Non-pigmented ciliary epithelial cell (primary cell): ENCODE measurements around the gene ETV3.
"Not testable (repeated sequence)": the region's sequence is repeated elsewhere in the genome, so short reads cannot be mapped to it uniquely, and the experiment has no call there.

ENCODE experiments used
- DNase-seq: peaks from one replicate; pipeline ENCODE4 v3.0.0-alpha.2; 2010; ENCODE audit warnings: low read depth

Gene ETV3

DNA sequence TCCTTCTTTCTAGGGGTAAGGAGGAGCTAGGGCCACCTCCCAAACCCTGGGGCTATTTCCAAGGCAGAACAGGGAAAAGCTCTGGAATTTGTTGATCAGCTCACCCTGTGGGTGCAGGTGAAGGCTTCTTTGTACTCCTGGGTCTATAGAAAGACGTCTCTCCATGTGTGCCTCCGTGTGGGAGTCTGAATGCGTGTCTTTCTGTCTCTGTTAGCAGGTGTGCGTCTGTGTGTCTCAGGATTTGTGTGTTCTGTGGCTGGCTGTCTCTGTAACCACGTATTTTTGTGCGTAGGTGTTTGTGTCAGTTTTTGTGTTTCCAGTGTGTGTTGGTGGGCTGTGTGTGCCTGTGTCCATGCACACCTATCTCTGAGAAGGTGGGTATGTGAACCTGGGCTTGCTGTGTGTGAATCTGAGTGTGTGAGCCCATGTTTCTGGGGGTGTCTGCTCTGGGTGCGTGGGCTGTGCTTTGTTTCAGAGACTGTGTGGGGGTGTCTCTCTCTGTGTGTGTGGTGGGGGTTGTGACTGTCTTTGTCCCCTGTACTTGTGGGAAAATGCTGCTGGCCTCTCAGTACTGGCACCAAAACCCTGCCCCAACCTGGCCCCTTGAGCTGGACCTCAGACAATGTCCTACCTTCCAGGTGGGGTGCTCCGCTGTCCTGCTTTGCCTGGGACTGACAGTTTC lies 25.9 kb downstream of the ETV3 start:
- no peak for DNase-seq

DNA sequence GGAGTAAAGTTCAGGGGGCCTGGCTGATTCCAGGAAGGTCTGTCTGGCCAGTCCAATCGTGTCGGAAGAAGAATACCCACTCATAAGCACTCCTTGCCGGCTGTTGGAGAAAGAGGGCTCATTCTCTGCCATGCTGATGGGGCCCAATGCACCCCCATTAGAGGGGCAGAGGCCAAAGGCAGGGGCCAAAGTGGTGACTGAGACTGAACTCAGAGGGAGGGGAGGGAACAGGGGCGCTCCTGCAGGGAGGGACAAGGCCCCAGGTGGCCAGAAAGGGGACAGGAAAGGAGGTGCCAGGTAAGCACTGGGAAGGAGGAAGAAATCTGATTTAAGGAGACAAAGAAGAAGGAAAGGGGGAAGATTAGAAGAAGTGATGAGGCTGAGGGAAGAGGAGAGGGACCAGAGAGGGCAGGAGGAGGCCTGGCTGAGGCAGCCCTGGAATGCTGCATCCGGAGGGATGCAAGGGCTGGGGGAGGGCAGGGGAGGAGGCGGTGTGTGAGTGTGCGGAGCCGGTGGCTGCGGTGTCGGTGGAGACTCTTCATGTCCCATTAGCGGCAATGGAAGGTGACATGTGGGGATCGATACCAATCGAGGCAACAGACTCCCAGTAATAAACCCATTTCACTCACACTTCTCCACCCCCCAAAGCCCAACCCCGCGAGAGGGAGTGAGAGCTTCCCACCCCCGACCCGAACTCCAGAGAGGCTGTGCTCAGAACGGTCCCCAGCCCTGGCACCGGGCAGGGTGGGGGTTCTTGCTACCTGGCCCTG lies 26.6 kb downstream of the ETV3 start:
- DNase-seq, result no peak

DNA sequence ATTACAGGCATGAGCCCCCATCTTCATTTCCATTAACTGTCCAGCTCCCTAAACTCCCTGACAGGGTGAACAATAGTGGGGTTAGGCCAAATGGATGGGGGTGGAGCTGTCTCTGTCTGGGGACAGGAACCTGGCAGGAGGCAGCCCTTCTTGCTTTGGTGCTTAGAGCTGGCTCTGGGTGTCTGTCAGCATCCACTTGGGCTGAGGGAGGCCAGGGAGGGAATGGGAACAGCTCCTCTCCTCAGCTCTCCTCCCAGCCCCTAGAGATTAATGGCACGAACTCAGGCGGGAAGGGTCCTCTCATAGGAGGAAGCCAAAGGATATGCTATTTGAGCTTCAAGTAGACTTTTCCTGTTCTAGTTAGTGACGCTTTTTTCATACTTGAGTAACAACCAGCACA lies 27.5 kb downstream of the ETV3 start:
- DNase-seq, result no peak

DNA sequence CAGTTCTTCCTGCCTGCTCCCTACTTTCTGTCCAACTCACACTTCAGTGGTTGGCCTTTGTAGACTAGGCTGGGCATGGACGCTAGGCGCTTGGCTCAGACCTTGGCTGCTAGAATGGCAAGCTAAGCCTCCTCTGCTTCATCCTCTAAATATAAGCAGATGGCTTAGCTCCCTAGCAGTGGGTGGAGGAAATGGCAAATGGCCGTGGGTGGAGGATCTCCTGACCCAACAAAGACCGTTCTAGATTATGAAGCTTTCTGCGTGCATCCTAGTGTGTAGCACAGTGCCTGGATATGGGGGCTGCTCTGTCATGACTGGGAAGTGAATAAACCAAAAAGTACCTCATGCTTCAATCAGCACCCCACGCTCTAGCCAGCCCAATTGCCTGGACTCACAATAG lies 28.2 kb downstream of the ETV3 start:
- DNase-seq, result no peak

DNA sequence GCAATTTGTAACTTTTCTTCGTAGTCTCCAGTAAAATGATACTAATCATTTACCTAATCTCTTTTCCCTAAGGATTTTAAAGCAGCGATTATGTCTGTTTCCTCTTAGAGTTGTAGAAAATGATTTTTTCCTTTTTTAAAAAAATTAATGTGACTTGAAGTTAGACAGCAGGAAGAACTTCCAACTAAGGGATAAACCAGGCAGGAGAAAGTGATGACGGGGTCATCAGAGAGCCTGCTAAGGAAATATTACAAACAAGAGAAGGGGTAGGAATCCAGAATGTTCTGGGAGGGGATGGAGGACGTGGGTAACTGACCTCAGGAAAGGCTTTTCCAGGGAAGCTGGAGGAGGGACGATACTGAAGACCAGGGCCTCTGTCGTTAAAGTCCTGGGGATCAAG lies 29.7 kb downstream of the ETV3 start:
- no peak for DNase-seq

DNA sequence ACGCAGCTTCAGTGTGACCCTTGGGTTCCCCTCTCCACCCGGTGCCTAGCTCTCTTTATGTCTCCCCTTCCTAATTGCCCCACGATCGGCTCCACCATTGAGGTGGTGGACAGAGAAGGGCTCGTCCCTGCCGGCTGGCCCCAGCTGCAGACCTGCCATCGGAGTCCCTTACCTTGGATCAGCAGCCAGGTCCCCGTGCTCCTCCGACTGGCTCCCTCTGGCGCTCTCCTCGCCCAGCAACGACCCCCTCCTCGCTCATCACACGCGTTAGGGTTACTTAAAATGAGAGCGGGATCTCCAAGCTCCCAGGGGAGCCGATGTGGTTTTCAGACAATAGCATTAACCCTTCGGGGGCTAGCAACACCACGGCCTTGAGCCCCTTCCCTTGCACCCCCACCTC lies 30.5 kb downstream of the ETV3 start:
- no peak for DNase-seq

DNA sequence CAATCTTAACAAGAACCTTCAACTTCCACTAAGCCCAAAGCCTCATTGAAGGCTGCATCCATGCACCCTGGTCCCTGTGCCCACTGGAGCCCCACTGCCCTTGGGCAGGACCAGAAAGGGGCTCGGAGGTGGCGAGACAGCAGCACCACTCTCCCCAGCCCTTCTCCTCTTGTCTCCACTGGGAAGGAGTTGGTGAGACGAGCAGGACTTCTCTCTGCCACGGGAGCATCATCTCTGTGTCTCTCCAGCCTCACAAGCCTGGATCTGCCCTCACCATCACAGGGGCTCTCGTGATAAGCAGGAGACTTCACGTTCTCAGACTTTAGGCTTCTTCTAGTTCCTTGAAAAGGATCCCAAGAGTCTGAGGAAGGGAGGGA lies 31.4 kb downstream of the ETV3 start:
- no peak for DNase-seq

DNA sequence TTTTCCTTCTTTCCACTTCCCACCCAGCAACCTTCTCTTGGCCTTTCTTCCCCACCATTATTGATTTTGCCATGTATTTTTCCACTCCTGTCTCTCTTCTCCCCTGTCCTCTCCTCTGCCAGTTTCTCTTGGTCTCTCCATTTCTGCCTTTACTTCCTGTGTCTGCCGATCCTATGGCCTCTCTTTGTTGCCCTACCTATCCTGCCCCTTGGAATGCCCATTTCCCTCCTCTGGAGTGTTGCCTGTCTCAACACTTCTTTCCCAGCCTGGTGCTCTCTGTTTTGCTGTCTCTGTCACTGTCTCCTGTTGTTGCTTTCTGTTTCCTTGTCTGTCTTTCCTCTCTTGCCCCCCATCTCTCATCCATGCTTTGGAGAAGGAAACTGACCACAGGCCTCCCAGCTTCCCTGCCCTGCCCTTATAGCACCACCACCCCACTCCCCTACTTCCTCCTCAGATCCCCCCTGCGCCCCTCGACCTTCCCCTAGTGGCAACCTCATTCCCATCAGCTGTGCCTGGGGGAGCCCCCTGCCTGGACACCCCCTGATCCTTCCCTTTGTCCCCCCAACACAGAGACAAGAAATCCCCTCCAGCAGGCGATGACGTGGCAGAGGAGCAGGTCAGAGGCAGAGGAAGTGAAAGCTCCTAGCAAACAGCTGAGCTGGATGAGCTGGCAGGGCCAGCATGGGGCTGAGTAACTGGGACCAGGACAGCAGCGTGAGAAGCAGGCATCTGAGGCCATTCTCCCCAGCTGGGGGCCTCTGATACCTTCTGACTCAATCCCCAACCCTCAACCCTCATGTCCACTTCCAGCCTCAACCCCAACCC lies 32.0 kb downstream of the ETV3 start:
- peak; percentile 62 for DNase-seq

DNA sequence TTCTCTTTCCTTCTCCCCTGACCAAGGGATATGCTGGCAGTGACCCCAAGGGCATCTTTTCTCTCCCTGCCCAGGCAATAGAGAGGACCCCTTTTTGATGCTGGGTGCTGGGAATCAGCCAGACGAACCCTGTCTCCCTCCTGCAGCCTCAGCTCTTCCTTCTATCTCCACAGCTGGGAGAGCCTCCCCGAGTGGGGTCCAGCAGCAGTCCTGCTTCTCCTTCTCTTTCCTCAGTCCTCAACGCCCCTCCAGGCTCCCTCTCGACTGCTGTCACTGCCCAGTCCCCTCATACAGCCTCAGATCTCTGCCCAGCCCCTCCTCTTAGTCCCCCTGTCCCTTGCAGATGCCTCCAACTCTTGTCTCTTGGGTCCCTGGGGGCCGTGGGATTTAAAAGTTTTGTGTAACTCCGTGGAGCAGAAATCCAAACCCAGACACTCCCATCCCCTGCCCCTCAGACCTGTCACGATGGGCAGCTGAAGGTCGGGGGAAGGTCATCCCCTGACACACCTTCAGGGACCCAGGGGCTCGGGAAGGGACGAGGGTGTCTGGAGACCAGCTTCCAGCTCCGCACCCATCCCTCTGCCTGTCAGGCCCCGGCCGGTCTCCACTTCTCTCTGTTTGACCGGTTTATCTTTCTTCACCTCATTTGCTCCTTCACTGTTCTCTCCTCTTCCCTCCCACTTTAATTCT lies 32.8 kb downstream of the ETV3 start:
- no peak for DNase-seq

DNA sequence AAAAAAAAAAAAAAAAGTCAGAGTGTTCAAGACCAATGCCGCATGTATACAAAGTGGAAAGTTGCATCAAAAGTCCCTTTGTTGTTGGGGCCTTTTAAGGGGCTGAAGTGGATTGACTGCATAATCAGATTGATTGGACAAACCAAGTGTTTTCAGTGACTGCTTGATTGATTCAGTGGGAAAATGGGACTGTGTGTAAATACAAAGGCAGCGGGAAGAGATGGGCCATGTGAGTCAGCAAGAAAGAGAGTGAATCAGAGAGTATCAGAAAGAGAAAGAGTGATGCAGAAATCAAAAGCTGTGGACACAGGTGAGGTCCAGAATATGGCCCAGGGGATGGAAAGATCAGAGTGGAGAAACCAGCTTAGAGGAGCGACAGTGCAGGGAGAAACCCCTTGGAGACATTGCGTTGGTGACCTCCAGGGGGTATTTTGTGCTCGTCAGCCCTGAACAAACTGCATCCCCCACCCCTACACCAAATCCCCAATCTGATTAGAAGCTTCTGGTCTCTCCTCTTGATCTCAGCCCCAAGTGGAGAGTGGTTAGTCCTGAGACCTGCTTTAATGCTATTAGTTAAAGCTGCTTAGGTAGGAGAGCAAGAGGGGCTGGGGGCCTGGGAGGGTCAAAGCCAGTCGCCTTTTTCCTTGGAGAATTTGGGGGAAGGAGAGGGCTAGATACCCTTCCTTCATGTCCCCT lies 33.4 kb downstream of the ETV3 start:
- DNase-seq, result no peak

DNA sequence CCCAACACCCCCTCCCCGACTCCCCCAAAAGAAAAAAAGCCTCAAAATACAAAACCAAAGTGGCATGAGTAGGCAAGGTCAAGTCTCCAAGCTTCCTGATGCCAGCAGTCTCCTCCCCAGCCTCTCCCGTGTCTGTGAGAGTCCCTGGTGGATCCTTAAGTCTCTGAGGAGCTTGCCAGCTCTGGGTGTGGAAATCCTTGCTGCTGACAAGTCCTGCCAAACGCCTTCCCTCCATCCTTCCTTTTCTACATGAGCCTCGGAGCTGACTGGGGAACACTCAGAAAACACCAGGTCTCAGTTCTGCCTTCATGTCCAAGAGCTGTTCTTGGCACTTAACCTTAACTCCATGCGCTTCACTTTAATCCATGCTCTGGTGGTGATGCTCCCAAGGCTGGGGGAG lies 34.9 kb downstream of the ETV3 start:
- DNase-seq, result no peak

DNA sequence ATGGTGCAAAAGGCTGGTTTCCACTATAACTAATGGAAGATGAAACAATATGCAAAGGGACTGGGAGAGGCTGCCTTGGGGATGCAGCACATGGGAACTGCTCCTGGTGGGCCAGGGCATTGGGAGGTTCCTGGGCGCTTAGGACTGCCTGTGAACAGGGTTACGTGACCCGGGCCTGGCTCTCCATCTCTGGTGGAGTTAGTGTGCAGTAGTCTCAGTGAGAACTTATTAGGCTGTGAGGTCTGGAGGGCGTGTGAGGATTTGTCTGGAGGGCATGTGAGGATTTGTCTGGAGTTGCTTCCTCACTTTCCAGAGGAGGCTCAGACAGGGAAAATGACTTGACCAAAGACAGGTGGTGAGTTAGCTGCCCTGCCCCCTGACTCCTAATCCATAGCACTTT lies 37.0 kb downstream of the ETV3 start:
- no peak for DNase-seq

DNA sequence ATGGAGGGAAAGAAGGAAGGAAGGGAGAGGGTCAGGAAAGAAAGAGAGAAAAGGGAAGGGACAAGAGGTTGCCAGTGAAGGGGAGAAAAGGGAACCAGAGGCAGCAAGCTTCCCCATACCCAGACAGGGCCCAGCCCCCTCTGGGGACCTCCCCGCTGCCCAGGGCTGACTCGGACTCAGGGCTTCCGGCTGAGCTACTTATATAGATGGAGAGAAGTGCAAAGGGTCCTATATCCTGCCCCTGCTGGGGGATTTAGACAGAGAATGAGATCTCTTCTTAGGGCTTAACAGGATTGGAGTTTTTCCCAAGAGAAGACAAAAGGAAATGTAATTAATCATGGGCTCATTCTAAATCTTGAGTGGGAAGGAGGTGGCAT lies 38.6 kb downstream of the ETV3 start, which contains the start of gene ETV3L:
Gene ETV3L, minus strand, starts transcription at position 176 of the 377 bp plus-strand sequence. CDS start 285 bp downstream, outside the sequence.
- DNase-seq, result no peak

DNA sequence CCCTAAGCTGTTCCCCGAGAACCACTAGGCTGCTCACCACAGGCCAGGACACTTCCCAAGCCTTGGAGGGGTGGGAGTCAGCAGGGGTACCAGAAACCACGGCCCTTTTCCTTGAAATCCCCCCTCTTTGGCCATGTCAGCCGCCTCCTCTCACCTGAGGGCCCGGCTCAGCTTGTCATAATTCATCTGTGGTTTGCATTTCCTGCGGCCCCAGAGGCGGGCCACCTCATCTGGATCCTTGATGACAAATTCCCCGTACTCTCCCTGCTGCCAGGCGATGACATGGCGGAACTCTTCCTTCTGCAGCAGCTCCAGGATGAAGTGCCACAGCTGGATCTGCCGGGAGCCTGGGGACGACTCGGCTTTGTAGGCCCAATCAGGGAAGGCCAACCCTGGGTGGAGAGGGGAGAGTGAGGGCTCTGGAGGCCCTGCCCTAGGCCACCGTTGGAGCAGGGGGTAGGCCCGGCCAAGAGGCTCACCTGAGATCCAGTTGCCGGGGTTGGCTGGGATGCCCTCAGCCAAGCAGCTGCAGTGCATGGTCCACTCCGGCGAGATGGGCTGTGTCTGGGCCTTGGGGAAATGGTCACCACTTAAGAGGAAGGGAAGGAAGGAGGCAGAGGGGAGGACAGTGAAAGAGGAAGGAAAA lies 39.1 kb downstream of the ETV3 start:
- DNase-seq, result not testable (repeated sequence)

DNA sequence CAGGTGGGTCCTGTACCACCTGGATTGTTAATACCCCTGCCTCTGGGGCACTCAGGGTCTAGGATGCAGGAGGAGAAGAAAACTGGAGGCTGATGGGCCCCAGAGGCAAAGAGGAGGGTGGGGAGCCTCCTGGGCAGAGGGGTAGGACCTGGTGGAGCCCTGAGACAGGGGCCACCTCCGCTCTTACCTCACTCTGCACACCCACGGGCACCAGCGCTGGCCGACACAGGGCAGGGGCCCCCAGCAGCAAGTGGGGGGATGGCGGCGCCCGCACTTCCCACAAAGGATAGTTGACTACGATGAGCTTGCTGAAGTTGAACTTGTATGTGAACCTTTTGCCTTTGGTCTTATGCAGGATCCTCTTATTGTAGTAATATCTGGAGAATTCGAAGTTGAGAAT lies 39.7 kb downstream of the ETV3 start:
- DNase-seq, result no peak

DNA sequence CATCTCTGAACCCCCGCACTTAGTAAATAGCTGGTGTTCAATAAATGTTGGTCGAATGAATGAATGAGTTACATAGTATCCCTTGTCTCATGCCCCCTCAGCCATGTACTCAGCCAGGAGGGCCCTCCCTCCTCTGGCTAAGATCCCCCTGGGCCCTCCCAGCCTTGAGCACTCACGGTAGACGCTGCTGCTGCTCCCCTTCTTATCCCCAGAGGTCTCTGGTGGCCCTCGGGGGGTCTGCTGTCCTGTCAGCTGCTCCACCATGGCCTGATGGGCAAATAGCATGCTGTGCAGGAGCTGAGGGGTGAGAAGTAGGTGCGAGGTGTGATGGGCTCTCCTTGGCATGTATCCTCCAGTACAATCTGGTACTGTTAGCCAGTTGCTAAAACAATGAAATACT lies 40.5 kb downstream of the ETV3 start:
- DNase-seq, result no peak

DNA sequence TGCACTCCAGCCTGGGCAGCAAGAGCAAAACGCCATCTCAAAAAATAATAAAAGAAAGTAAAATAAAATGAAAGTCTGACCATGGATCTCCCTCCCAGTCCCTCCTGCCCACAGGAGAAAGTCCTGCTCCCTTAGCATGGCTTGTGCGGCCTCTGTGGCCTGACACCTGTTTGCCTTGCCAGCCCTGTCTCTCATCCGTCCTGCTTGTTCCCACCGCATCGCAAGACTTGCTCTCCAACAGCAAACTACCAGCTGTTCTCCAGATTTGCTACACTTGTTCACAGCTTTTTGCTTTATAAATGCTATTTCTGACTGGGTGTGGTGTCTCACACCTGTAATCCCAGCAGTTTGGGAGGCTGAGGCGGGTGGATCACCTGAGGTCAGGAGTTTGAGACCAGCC lies 41.3 kb downstream of the ETV3 start:
- no peak for DNase-seq

DNA sequence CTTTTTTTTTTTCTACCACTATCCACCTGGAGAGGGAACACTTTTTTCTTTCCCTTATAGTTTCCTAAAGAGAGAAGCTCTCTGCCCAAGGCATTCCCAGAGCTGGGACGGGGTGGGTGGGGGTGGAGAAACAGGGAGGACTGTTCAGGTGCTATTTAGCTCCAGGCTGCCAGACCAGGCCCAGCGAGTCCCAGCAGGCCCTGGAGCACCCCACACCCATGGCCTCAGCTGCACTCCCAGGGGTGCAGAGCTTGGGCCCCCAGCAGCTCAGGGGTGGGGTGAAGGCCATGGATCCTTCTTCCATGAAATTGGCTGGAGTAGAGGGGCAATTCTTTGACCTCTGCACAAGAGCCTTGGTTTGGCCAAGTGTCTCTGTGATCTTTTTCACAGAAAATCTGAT lies 42.6 kb downstream of the ETV3 start:
- DNase-seq, result no peak

DNA sequence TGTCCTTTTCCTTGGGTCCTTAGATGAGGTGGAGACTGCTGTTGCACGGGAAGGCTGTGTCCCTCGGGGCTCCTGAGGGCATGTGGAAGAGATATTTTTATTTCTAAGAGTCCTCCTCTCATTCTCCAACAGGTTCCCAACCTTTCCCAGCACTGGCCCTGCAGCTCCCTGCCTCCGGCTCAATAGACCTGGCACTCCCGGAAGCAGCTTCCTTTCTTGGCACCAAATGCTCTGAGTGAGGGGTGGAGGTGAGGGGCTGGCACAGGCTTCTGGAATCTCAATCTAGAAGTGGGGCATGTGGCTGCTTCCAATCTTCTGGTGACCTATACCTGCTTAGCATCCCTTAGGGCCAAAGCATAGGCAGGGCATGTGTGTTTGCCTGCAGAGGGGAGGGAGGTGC lies 43.1 kb downstream of the ETV3 start:
- DNase-seq, result no peak

DNA sequence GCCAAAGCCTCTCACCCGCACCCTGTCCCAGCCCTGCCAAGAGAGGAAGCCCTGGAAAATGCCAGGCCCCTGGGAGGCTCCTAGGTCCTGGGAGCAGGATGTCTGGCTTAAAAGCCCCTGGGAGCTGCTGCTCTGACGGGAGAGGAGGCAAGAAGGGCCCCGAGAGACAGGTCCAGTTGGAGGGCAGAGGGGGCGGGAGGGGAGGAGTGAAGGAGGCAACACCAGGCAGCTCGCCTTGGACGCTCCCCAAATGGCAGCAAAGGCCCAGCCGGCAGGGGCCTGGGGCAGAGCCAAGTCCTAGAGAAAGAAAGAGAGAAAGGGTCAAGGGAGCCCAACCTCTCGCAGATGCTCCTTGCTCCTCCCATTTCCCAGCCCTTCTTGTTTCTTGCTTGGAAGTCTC lies 45.4 kb downstream of the ETV3 start:
- no peak for DNase-seq

DNA sequence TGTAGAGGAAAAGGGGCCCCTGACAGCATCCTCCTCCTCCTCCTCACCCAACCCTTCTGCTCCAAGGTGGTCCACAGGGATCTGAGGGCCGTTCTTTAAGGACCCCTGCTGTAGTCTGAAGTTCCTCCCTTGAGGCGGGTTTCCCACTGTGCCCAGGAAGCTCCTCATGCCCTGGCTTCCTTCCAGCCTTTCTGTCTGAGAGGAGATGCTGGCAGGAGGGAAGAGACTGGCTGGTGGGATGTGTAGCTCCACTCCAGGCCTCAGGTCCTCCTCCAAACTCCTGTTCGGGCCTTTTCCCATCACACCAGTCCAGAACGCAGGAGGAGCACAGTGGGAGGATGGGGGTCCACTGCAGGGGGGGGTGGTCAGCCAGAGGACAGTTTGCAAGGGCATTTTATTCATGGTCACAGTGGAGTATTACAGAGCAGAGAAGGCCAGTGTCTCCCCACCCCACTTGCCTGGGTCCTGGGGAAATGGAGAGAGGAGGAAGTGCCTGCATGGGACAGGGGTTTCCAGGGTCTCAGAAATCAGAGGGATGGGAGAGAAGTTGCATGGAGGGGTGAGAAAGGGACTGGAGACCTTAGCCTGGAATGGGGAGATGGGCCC lies 46.4 kb downstream of the ETV3 start:
- DNase-seq, result no peak
